Ovary (tissue), 3 donors: ENCODE measurements around the gene NPW.

Experiments used
- EP300 ChIP-seq: sonication (generic); formaldehyde crosslinking; IDR thresholded peaks from one replicate; pipeline ENCODE4 v1.6.1; 2017; ENCODE audit warnings: antibody characterized with exemption
- TF ChIP-seq, protein P1 (sequence below), 3 donors: fragments of 450-650 bp in 2 of 3; fragments of 200-600 bp in 1 of 3; IDR thresholded peaks; one replicate each; pipeline versions ENCODE4 v1.5.1 to v1.8.0; 2016 to 2022; ENCODE audit warnings: antibody characterized with exemption in 3 of 3, mild to moderate bottlenecking in 1 of 3
- donor health status: DM: no; HTN: no; CAD: no.

- TF ChIP-seq, protein P1, sequence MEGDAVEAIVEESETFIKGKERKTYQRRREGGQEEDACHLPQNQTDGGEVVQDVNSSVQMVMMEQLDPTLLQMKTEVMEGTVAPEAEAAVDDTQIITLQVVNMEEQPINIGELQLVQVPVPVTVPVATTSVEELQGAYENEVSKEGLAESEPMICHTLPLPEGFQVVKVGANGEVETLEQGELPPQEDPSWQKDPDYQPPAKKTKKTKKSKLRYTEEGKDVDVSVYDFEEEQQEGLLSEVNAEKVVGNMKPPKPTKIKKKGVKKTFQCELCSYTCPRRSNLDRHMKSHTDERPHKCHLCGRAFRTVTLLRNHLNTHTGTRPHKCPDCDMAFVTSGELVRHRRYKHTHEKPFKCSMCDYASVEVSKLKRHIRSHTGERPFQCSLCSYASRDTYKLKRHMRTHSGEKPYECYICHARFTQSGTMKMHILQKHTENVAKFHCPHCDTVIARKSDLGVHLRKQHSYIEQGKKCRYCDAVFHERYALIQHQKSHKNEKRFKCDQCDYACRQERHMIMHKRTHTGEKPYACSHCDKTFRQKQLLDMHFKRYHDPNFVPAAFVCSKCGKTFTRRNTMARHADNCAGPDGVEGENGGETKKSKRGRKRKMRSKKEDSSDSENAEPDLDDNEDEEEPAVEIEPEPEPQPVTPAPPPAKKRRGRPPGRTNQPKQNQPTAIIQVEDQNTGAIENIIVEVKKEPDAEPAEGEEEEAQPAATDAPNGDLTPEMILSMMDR (IDR thresholded peaks at IDR 0.05) = no peak
- no peak for TF ChIP-seq EP300
Measured at GRCh38 chr16:1978476-1979120, 41.0 kb upstream of the NPW start.
